ENCODE results near the gene NEK7. TPM values are rescaled to one million over a fixed set of nuclear protein-coding genes. Genes with fewer than 3 reads are reported as not detected.

The NEK7 gene
- total and polyA plus RNA-seq, 2 donors (not counting 1 experiment from before 2014, with no cell fraction given): 8.1 to 75.4 TPM

GRCh38 chr1:198118134-198118533 lies 38.7 kb upstream of the NEK7 start:
- H3K27me3 Mint-ChIP-seq: peaks cover 4% of the 10 kb centered on the region
- no peaks in the 10 kb centered on the region for H3K4me1 Mint-ChIP-seq

GRCh38 chr1:198119906-198120305 lies 36.9 kb upstream of the NEK7 start:
- no peaks in the 10 kb centered on the region for H3K9me3 ChIP-seq (ENCODE audit: control extremely low read depth in 1 of 3, control insufficient read depth in 2 of 3, insufficient read depth in 1 of 3, low read length in 2 of 3)
- H4K20me1 ChIP-seq (ENCODE audit: control insufficient read depth, insufficient read depth, low read length, poor library complexity, severe bottlenecking): no peaks in the 10 kb centered on the region
- H3K27ac ChIP-seq (ENCODE audit: low read length in 2 of 2): no peak overlapping the region
- H3K27me3 ChIP-seq (replicated peaks in 1 of 4; ENCODE audit: control extremely low read depth in 1 of 4, control insufficient read depth in 3 of 4, insufficient read depth in 4 of 4, low read length in 3 of 4): no peaks in the 10 kb centered on the region
- H3K36me3 ChIP-seq (replicated peaks in 1 of 2; ENCODE audit: control extremely low read depth in 1 of 2, control insufficient read depth in 1 of 2, extremely low read depth in 1 of 2, insufficient read depth in 2 of 2, low read length in 1 of 2): no peaks in the 10 kb centered on the region
- TF ChIP-seq EZH2 (IDR thresholded peaks at IDR 0.05; ENCODE audit: borderline replicate concordance, insufficient read depth, low read depth, low read length, poor library complexity, severe bottlenecking) (no peak), CTCF (IDR thresholded peaks at IDR 0.05) (no peak)
- ATAC-seq (ENCODE audit: low read depth): no peak
- DNase-seq: no peak
- ChIA-PET CTCF (no interaction called here), POLR2A (no interaction called here)
- no peak overlapping the region for H3K9ac ChIP-seq (ENCODE audit: low read length)
- no peaks in the 10 kb centered on the region for H3K79me2 ChIP-seq (ENCODE audit: control insufficient read depth, insufficient read depth, low read length)
- H3K4me2 ChIP-seq (replicated peaks; ENCODE audit: low read depth, low read length, poor library complexity, severe bottlenecking): no peak overlapping the region
- no peaks in the 10 kb centered on the region for H3K4me1 ChIP-seq (ENCODE audit: control insufficient read depth in 2 of 2, insufficient read depth in 2 of 2, low read length in 2 of 2)
- H3K27ac Mint-ChIP-seq: no peak overlapping the region
- no peak overlapping the region for H3K4me3 ChIP-seq (ENCODE audit: control extremely low read depth in 1 of 5, extremely low read depth in 1 of 5, insufficient read depth in 1 of 5, low read depth in 2 of 5, low read length in 4 of 5)
- intact Hi-C loops (cut with micrococcal nuclease): no loop called here
- H3K4me3 Mint-ChIP-seq: no peak overlapping the region
- H3K4me1 Mint-ChIP-seq: no peaks in the 10 kb centered on the region
- H2AFZ ChIP-seq (ENCODE audit: insufficient read depth, low read depth, low read length, poor library complexity, severe bottlenecking): no peak overlapping the region
- H3K9me3 Mint-ChIP-seq (ENCODE audit: insufficient read depth): no peaks in the 10 kb centered on the region
- no CpG with 5 or more reads among the region's 2 CpGs for WGBS (ENCODE audit: insufficient coverage)
- H3K27me3 Mint-ChIP-seq: no peaks in the 10 kb centered on the region

More at GRCh38 chr1:198118134-198118533, 38.7 kb upstream of the NEK7 start:
- H3K9ac ChIP-seq (ENCODE audit: low read length): no peak overlapping the region
- no peak overlapping the region for H2AFZ ChIP-seq (ENCODE audit: insufficient read depth, low read depth, low read length, poor library complexity, severe bottlenecking)
- no peak overlapping the region for H3K27ac ChIP-seq (ENCODE audit: low read length in 2 of 2)
- Mint-ChIP-seq H3K9me3 (ENCODE audit: insufficient read depth) (no peaks in the 10 kb centered on the region), H3K27ac (no peak overlapping the region), H3K4me3 (no peak overlapping the region)
- POLR2A ChIA-PET: no interaction called here
- H3K4me3 ChIP-seq (ENCODE audit: control extremely low read depth in 1 of 5, extremely low read depth in 1 of 5, insufficient read depth in 1 of 5, low read depth in 2 of 5, low read length in 4 of 5): no peak overlapping the region
- TF ChIP-seq EZH2 (IDR thresholded peaks at IDR 0.05; ENCODE audit: borderline replicate concordance, insufficient read depth, low read depth, low read length, poor library complexity, severe bottlenecking): no peak
- no peak for TF ChIP-seq CTCF (IDR thresholded peaks at IDR 0.05)
- H4K20me1 ChIP-seq (ENCODE audit: control insufficient read depth, insufficient read depth, low read length, poor library complexity, severe bottlenecking): no peaks in the 10 kb centered on the region
- no peaks in the 10 kb centered on the region for H3K27me3 ChIP-seq (replicated peaks in 1 of 4; ENCODE audit: control extremely low read depth in 1 of 4, control insufficient read depth in 3 of 4, insufficient read depth in 4 of 4, low read length in 3 of 4)
- WGBS (ENCODE audit: insufficient coverage): 89% methylated on average over 2 of the region's 2 CpGs
- no peak overlapping the region for H3K4me2 ChIP-seq (replicated peaks; ENCODE audit: low read depth, low read length, poor library complexity, severe bottlenecking)
- CTCF ChIA-PET: interaction anchor here (1.2 kb wide), 1 partner anchor 13 kb away, joined by 3 read pairs; no protein-coding TSS in a partner anchor
- ATAC-seq (ENCODE audit: low read depth) (no peak), DNase-seq (no peak)
- no peaks in the 10 kb centered on the region for H3K79me2 ChIP-seq (ENCODE audit: control insufficient read depth, insufficient read depth, low read length)
- no peaks in the 10 kb centered on the region for H3K36me3 ChIP-seq (replicated peaks in 1 of 2; ENCODE audit: control extremely low read depth in 1 of 2, control insufficient read depth in 1 of 2, extremely low read depth in 1 of 2, insufficient read depth in 2 of 2, low read length in 1 of 2)
- H3K4me1 ChIP-seq (ENCODE audit: control insufficient read depth in 2 of 2, insufficient read depth in 2 of 2, low read length in 2 of 2): no peaks in the 10 kb centered on the region
- intact Hi-C loops (cut with micrococcal nuclease): no loop called here
- H3K9me3 ChIP-seq (ENCODE audit: control extremely low read depth in 1 of 3, control insufficient read depth in 2 of 3, insufficient read depth in 1 of 3, low read length in 2 of 3): no peaks in the 10 kb centered on the region

Data from B cell (primary cell).